GM12875 (cell line): ENCODE measurements around the gene TSPAN14.
A peak's percentile ranks its signal among the peaks of the same experiment; 100 is the strongest.

Source experiments
- H3K4me3 ChIP-seq: one replicate; pipeline ENCODE4 v1.5.1; 2011; ENCODE audit warnings: low read depth, low read length, control low read depth
- TF ChIP-seq, protein P1 (sequence below): IDR thresholded peaks from 2 replicates; pipeline ENCODE4 v1.5.1; 2011; ENCODE audit warnings: low read depth, mild to moderate bottlenecking, control low read depth, inconsistent platforms, low read length, moderate library complexity, borderline replicate concordance; ENCODE audit not compliant: insufficient read depth

Gene TSPAN14

DNA sequence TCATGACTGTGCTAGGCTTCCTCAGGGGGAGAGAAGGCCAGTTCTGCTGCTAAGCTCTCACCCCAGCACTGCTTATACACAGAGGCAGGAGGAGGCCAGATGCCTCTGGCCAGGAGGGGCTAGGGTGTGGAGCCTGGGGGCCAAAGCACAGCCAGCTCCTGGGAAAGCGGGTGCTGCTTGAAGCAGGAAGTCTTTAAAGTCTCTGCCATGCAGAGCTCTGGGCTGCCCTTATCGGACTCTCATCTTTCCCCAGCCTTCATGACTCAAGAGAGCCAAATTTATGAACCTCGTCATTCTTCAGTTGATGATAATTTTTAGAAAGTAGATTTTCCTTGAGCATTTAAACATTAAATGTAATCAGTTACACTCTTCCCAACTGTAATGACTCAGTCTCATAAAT is 11.2 kb upstream of the TSPAN14 start:
- TF ChIP-seq, protein P1, sequence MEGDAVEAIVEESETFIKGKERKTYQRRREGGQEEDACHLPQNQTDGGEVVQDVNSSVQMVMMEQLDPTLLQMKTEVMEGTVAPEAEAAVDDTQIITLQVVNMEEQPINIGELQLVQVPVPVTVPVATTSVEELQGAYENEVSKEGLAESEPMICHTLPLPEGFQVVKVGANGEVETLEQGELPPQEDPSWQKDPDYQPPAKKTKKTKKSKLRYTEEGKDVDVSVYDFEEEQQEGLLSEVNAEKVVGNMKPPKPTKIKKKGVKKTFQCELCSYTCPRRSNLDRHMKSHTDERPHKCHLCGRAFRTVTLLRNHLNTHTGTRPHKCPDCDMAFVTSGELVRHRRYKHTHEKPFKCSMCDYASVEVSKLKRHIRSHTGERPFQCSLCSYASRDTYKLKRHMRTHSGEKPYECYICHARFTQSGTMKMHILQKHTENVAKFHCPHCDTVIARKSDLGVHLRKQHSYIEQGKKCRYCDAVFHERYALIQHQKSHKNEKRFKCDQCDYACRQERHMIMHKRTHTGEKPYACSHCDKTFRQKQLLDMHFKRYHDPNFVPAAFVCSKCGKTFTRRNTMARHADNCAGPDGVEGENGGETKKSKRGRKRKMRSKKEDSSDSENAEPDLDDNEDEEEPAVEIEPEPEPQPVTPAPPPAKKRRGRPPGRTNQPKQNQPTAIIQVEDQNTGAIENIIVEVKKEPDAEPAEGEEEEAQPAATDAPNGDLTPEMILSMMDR: no peak
- H3K4me3 ChIP-seq: no peak overlapping the region

- H3K4me3 ChIP-seq: no peak overlapping the region
- TF ChIP-seq, protein P1: peak; percentile 32; the same call in 1 of the 2 replicates
Measured at GRCh38 chr10:80443531-80443974, 10.6 kb upstream of the TSPAN14 start.

- TF ChIP-seq, protein P1: no peak
- H3K4me3 ChIP-seq: no peak overlapping the region
Measured at GRCh38 chr10:80444124-80444523, 10.0 kb upstream of the TSPAN14 start.

- TF ChIP-seq, protein P1: peak; percentile 92
- H3K4me3 ChIP-seq: no peak overlapping the region
Measured at GRCh38 chr10:80444646-80445319, 9.3 kb upstream of the TSPAN14 start.

- H3K4me3 ChIP-seq: no peak overlapping the region
- TF ChIP-seq, protein P1: no peak
Measured at GRCh38 chr10:80447436-80448190, 6.5 kb upstream of the TSPAN14 start.

DNA sequence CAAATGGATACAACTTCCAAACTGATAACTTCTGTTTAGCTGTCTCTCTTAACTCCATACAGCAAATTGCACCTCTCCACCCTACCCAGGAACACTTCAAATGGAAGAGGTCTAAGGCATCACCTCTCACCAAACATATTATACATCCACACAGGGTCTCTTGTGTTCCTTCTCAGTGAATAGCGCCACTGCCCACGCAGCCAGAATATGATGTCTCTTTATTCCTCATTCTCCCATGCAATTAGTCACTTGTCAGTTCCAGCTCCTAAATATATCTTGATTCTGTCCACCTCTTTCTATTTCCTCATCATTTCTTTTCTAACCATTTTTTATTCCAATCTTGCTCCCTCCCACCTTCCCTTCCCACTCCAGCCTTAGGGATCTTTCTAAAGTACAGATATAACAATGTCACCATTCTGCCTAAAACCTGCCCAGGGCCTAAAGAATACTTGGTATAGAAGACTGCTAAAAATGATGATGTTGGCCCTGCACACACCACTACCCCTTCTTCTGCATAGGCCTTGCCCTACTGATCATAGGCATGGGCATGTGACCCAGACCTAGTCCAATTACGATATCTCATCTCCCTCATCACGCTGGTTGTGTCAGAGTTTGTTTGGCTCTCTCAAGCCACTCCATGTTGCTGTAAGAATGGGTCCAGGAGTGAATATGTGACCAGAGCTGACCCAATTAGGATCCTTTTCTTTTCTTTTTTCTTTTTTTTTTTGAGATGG is 5.7 kb upstream of the TSPAN14 start:
- H3K4me3 ChIP-seq: no peak overlapping the region
- TF ChIP-seq, protein P1: no peak
